ENCODE results near the gene ARHGEF16.

The ARHGEF16 gene

DNA sequence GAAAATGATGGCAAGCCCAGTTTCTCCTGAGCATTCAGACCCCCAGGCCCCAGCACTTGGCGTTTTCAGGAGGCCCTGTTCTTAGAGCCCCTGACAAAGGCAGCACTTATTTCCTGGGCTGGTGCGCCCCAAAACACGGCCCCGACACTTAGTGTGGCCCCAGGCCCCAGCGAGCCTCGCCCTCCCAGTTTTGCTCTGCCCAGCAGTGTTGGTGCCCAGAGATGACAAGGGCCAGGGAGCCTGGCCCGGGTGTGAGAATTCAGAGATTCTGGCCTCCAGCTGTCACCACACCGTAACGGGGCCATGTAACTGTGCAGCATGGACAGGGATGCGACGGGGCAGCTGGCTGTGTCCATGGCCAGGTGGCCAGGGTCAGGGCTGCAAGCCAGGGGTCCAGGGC lies 18.0 kb upstream of the ARHGEF16 start:
- H3K36me3 ChIP-seq (ENCODE audit: insufficient read depth, low read length), result no peaks in the 10 kb centered on the region
- no peak overlapping the region for H2AFZ ChIP-seq (ENCODE audit: low read depth, low read length)
- no peak overlapping the region for H3K4me3 ChIP-seq (ENCODE audit: low read length)
- H3K27me3 ChIP-seq (ENCODE audit: insufficient read depth, low read length), result peaks cover 35% of the 10 kb centered on the region
- peaks cover 2% of the 10 kb centered on the region for H3K4me1 ChIP-seq (ENCODE audit: insufficient read depth, low read length)
- peaks cover 7% of the 10 kb centered on the region for H3K9me3 ChIP-seq (ENCODE audit: low read length)

DNA sequence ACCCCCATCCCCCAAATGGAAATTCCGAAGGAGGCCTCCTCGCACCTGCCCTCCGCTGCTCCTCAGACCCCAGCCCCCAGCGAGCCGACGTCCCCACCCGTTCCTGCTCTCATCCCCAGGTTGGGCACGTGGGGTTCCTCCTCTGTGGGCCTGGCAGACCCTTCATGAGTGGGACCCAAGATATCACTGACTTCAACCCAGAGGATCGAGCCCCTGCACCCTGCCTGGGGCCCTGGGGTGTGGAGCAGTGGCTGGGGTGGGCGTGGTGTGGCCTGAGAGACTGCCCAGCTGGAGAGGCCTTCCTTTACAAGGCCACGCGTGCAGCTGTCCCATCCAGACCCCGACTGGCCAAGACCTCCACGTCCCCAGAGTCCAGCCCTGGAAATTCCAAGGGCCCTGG lies 17.6 kb upstream of the ARHGEF16 start:
- peaks cover 4% of the 10 kb centered on the region for H3K4me1 ChIP-seq (ENCODE audit: insufficient read depth, low read length)
- H3K9me3 ChIP-seq (ENCODE audit: low read length), result peaks cover 7% of the 10 kb centered on the region
- H2AFZ ChIP-seq (ENCODE audit: low read depth, low read length), result no peak overlapping the region
- no peaks in the 10 kb centered on the region for H3K36me3 ChIP-seq (ENCODE audit: insufficient read depth, low read length)
- peaks cover 35% of the 10 kb centered on the region for H3K27me3 ChIP-seq (ENCODE audit: insufficient read depth, low read length)
- H3K4me3 ChIP-seq (ENCODE audit: low read length), result no peak overlapping the region

DNA sequence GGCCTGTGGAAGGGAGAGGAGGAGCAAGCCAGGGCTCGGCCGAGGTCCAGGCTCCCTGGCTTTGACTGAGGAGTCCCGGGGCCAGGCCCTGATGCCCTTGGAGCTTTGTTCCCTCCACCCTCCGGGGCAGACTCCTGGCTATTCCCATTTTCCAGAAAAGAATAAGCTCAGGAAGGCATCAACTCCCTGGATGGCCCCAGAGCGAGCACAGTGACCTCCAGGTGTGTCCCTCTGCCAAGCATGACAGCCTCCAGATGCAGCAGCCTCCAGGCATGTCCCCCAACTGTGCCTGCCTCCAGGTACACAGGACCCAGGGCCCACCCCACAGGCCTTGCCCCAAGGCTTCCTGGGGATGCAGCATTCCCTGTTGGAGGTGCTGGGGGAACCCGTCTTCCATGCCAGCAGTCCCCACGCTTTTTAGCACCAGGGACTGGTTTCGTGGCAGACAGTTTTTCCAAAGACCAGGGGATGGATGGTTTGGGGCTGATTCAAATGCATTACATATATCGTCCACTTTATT lies 15.7 kb upstream of the ARHGEF16 start:
- H3K4me1 ChIP-seq (ENCODE audit: insufficient read depth, low read length), result peaks cover 4% of the 10 kb centered on the region
- H2AFZ ChIP-seq (ENCODE audit: low read depth, low read length), result no peak overlapping the region
- no peak overlapping the region for H3K4me3 ChIP-seq (ENCODE audit: low read length)
- H3K36me3 ChIP-seq (ENCODE audit: insufficient read depth, low read length), result no peaks in the 10 kb centered on the region
- H3K27me3 ChIP-seq (ENCODE audit: insufficient read depth, low read length), result peaks cover 40% of the 10 kb centered on the region
- H3K9me3 ChIP-seq (ENCODE audit: low read length), result peaks cover 7% of the 10 kb centered on the region

DNA sequence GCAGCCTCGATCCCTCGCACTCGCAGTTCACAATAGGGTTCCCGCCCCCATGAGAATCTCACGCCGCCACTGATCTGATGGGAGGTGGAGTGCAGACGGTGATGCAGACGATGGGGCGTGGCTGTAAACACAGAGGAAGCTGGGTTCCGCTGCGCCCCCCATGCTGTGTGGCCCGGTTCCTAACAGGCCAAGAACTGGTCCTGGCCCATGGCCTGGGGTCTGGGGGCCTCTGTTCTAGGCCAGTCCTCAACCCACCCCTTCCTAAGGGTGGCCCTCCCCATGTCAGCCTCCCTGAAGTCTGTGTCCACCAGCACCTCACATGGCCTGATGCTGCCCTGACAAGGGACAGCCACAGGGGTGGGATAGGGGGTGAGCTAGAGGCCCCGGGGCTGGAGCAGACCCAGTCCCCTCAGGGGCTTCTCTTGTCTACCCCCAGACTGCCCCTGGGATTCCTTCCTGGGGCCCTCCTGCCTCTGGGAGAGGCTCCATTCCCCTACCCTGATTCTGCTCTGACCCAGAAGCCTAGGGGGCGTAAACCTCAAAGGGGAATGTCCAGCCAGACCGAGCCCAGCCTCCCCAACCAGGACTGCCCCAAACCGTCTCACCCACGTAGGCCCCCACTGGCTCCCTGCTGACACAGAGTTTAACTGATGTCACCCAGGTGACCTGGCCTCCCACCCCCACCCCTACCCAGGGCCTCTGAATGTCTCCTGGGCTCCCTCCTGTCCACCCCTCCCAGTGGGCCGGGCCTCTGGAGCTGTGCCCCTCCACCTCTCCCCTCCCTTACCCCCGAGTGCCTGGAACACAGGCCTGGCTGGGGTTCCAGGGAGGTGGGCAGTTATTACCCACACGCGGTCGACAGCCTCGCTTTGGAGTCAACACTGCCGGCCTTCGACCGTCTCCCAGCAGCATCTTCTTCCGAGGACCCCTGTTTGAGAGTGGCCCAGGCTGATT lies 14.8 kb upstream of the ARHGEF16 start:
- Histone ChIP-seq H3K9me3 (ENCODE audit: low read length) (peaks cover 7% of the 10 kb centered on the region), H3K27me3 (ENCODE audit: insufficient read depth, low read length) (peaks cover 34% of the 10 kb centered on the region)

DNA sequence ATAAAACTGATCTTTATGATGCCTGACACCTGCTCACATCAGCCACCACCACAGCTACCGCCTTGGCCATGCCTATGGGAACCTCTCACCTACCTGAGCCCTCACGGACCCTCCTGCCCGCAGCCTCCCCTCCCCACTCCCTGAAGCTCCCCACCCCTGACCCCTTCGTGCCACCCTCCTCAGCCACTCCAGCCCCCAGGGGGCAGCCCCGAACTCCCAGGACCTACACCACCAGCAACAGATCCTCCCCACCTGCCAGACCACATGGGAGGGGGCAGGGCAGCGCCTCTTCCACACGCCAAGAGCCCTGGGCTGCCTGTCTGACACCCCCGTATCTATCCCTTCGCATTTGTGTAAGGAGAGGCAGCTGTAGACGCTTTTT lies 14.2 kb upstream of the ARHGEF16 start:
- H3K27me3 ChIP-seq (ENCODE audit: insufficient read depth, low read length), result peaks cover 31% of the 10 kb centered on the region

More for the DNA sequence above, 14.8 kb upstream of the ARHGEF16 start:
- H3K36me3 ChIP-seq (ENCODE audit: insufficient read depth, low read length), result no peaks in the 10 kb centered on the region
- no peak overlapping the region for H3K4me3 ChIP-seq (ENCODE audit: low read length)
- H3K4me1 ChIP-seq (ENCODE audit: insufficient read depth, low read length), result peaks cover 4% of the 10 kb centered on the region
- no peak overlapping the region for H2AFZ ChIP-seq (ENCODE audit: low read depth, low read length)

DNA sequence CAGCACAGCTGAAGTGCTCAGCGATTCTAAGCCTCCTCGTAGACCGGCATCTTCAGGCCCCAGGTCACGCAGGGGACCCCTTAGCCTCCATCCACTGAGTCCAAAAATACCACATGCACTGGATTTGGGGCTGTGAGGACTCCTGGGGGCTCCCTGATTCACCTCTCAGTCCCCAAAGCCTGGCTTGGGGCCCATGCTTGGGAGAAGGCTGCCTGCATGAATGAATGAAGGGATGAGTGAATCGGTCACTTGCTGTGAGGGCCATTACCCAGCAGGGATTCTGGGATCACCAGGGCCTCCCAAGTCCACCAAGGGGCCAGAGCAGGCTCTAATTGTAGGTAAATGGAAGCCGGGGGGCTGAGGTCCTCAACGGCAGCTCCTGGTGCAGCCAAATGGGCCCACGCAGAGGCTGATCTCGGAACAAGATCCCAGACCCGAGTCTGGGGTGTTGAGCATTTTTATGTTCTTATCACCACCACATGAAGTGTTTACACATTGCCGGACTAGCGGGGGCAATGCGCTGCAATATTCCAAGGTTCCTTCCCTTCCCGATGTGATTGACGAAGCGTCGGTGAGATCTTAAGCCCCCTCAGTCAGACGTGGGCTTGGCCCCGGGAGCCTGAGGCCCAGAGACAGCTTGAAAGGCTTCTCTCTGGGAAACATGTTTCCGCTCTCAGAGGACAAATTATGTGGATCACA lies 13.6 kb upstream of the ARHGEF16 start:
- peaks cover 31% of the 10 kb centered on the region for H3K27me3 ChIP-seq (ENCODE audit: insufficient read depth, low read length)
- peaks cover 9% of the 10 kb centered on the region for H3K9me3 ChIP-seq (ENCODE audit: low read length)

More for the DNA sequence above, 14.2 kb upstream of the ARHGEF16 start:
- Histone ChIP-seq H2AFZ (ENCODE audit: low read depth, low read length) (no peak overlapping the region), H3K4me3 (ENCODE audit: low read length) (no peak overlapping the region), H3K36me3 (ENCODE audit: insufficient read depth, low read length) (no peaks in the 10 kb centered on the region), H3K9me3 (ENCODE audit: low read length) (peaks cover 9% of the 10 kb centered on the region), H3K4me1 (ENCODE audit: insufficient read depth, low read length) (peaks cover 4% of the 10 kb centered on the region)

DNA sequence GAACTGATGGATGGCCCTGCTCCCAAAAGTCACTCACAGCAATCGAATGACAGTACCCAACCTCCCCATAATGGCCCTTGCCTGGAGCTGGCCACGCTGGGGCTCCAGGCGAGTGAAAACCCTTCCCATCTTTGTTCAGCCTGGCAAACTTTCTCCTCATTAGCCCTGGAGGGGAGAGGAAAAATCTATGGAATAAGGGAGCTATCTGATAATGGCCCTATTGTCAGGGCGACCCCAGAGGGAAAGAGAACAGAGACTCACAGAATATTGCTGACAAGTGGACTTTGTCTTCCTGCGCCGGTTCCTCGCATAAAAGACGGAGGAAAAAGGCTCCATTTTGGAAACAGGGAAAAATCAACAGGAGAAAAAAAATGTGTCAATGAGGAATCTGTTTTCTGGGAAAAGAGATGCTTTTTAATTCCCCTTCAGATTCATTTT lies 13.0 kb upstream of the ARHGEF16 start:
- Histone ChIP-seq H2AFZ (ENCODE audit: low read depth, low read length) (no peak overlapping the region), H3K27me3 (ENCODE audit: insufficient read depth, low read length) (peaks cover 25% of the 10 kb centered on the region), H3K9me3 (ENCODE audit: low read length) (peaks cover 9% of the 10 kb centered on the region), H3K4me1 (ENCODE audit: insufficient read depth, low read length) (peaks cover 4% of the 10 kb centered on the region), H3K4me3 (ENCODE audit: low read length) (no peak overlapping the region), H3K36me3 (ENCODE audit: insufficient read depth, low read length) (no peaks in the 10 kb centered on the region)

More for the DNA sequence above, 13.6 kb upstream of the ARHGEF16 start:
- Histone ChIP-seq H3K4me1 (ENCODE audit: insufficient read depth, low read length) (peaks cover 4% of the 10 kb centered on the region), H3K4me3 (ENCODE audit: low read length) (no peak overlapping the region), H3K36me3 (ENCODE audit: insufficient read depth, low read length) (no peaks in the 10 kb centered on the region), H2AFZ (ENCODE audit: low read depth, low read length) (no peak overlapping the region)

DNA sequence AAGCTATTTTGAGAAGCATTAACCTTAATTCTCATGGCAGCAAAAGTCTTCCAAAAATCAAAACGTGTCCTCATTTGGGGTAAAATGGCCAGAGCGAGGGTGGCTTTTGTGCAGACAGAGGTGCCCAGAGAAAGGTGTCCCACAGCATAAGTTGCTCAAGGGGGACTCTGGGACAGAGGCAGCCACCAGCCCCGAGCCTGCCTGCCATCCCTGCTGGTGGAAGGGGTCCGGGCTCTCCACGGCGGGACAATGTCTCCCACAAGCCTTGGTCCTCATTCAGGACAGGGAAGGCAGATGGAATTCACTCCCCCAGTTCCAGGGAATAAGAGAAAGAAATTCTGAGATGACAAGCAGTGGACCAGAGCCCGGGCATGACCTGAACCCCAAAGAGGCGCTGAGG lies 12.6 kb upstream of the ARHGEF16 start:
- peaks cover 9% of the 10 kb centered on the region for H3K9me3 ChIP-seq (ENCODE audit: low read length)
- H3K36me3 ChIP-seq (ENCODE audit: insufficient read depth, low read length), result no peaks in the 10 kb centered on the region
- peaks cover 4% of the 10 kb centered on the region for H3K4me1 ChIP-seq (ENCODE audit: insufficient read depth, low read length)
- peaks cover 25% of the 10 kb centered on the region for H3K27me3 ChIP-seq (ENCODE audit: insufficient read depth, low read length)
- H2AFZ ChIP-seq (ENCODE audit: low read depth, low read length), result no peak overlapping the region
- H3K4me3 ChIP-seq (ENCODE audit: low read length), result no peak overlapping the region

DNA sequence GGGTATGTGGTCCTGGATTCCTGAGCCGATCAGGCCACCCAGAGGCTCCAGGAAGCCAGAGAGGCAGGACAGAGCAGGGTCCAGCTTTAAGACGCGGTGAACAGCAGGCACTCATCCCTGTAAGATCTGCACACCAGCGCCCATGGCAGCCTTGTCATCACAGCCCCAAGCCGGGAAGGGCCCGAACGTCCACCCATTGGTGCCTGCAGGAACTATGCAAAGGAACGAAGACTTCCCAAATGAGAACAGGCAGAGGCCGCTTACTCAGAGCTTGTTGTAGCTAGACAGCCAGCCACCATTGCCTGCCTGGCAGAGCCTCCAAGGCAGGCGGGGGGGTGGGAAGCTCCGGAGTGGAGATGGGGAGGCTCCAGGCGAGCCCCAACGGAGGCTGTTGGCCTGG lies 12.1 kb upstream of the ARHGEF16 start:
- no peaks in the 10 kb centered on the region for H3K36me3 ChIP-seq (ENCODE audit: insufficient read depth, low read length)
- H3K4me1 ChIP-seq (ENCODE audit: insufficient read depth, low read length), result peaks cover 4% of the 10 kb centered on the region
- H2AFZ ChIP-seq (ENCODE audit: low read depth, low read length), result no peak overlapping the region
- peaks cover 25% of the 10 kb centered on the region for H3K27me3 ChIP-seq (ENCODE audit: insufficient read depth, low read length)
- H3K9me3 ChIP-seq (ENCODE audit: low read length), result peaks cover 7% of the 10 kb centered on the region
- H3K4me3 ChIP-seq (ENCODE audit: low read length), result no peak overlapping the region

DNA sequence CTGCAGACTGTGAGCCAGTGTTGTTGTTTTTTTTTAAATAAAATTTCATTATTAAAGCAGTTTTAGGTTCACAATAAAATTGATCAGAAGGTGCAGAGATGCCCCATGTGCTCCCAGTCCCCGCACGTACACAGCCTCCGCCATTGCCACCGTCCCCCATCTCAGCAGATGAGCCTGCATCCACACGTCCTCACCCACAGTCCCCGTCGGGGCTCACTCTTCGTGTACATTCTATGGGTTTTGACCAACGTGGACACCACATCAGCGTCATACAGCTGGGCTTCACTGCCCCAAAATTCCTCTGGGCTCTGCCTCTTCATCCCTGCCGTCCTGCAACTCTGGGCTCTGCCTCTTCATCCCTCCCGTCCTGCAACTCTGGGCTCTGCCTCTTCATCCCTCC lies 11.6 kb upstream of the ARHGEF16 start:
- Histone ChIP-seq H3K27me3 (ENCODE audit: insufficient read depth, low read length) (peaks cover 25% of the 10 kb centered on the region), H3K36me3 (ENCODE audit: insufficient read depth, low read length) (no peaks in the 10 kb centered on the region), H2AFZ (ENCODE audit: low read depth, low read length) (no peak overlapping the region), H3K9me3 (ENCODE audit: low read length) (peaks cover 5% of the 10 kb centered on the region), H3K4me3 (ENCODE audit: low read length) (no peak overlapping the region), H3K4me1 (ENCODE audit: insufficient read depth, low read length) (peaks cover 4% of the 10 kb centered on the region)

DNA sequence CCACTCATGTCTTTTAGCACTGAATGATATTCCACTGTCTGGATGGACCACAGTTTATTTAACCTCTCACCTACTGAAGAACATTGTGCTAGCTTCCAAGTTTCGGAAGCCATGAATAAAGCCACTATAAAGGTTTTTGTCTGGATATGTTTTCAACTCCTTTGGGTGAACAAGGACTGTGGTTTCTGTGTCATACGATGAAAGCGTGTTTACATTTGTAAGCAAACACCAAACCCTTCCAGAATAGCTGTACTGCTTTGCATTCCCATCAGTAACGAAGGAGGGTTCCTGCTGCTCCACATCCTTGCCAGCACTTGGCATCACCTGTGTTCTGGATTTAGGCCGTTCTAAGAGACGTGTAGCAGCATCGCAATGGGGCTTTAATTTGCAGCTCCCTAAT lies 10.7 kb upstream of the ARHGEF16 start:
- Histone ChIP-seq H3K9me3 (ENCODE audit: low read length) (peaks cover 3% of the 10 kb centered on the region), H3K4me1 (ENCODE audit: insufficient read depth, low read length) (peaks cover 4% of the 10 kb centered on the region), H3K4me3 (ENCODE audit: low read length) (no peak overlapping the region), H3K27me3 (ENCODE audit: insufficient read depth, low read length) (peaks cover 23% of the 10 kb centered on the region), H2AFZ (ENCODE audit: low read depth, low read length) (no peak overlapping the region), H3K36me3 (ENCODE audit: insufficient read depth, low read length) (no peaks in the 10 kb centered on the region)

DNA sequence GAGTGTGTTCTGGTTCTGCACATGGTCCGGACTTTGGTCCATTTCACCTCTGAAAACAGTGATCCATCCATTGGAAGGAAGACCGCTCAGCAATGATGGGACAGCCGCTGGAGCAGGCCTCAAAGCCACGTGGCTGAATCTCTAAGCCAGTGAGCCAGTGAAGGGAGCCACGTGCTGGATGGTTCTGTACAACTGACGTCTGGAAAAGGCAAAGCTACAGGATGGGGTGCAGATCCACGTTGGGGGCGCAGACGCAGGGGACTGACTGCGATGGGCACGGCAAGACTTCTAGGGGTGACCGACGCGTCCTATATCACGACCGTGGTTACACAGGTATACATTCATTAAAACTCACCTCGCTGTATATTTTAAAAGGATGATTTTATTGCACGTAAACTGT lies 10.2 kb upstream of the ARHGEF16 start:
- H3K36me3 ChIP-seq (ENCODE audit: insufficient read depth, low read length), result no peaks in the 10 kb centered on the region
- H3K4me3 ChIP-seq (ENCODE audit: low read length), result no peak overlapping the region
- H2AFZ ChIP-seq (ENCODE audit: low read depth, low read length), result no peak overlapping the region
- H3K27me3 ChIP-seq (ENCODE audit: insufficient read depth, low read length), result peaks cover 22% of the 10 kb centered on the region
- peaks cover 2% of the 10 kb centered on the region for H3K9me3 ChIP-seq (ENCODE audit: low read length)
- H3K4me1 ChIP-seq (ENCODE audit: insufficient read depth, low read length), result peaks cover 4% of the 10 kb centered on the region

DNA sequence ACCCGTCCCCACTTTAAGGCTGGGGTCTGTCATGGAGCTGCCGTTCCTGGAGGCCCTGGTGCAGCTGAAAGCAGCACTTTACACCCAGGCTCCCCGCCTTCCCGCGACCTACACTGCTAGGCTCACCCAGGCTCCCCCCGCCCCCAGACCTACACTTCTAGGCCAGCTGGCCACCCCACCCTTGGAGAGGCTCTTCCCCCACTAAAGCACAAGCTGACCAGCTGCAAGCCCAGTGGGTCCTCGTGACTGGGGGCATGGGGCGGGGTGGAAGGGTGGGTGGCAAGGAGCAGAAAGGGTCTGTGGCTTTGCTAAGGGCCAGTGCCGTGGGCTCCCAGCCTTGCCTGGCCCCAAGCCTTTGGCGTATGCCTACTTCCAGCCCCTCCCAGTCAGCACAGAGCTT lies 9.7 kb upstream of the ARHGEF16 start:
- Histone ChIP-seq H3K9me3 (ENCODE audit: low read length) (peaks cover 2% of the 10 kb centered on the region), H2AFZ (ENCODE audit: low read depth, low read length) (no peak overlapping the region), H3K36me3 (ENCODE audit: insufficient read depth, low read length) (no peaks in the 10 kb centered on the region), H3K4me1 (ENCODE audit: insufficient read depth, low read length) (peaks cover 4% of the 10 kb centered on the region), H3K27me3 (ENCODE audit: insufficient read depth, low read length) (peaks cover 22% of the 10 kb centered on the region), H3K4me3 (ENCODE audit: low read length) (no peak overlapping the region)

Data from neuron (in vitro differentiated cells).